NCI-H226 (cell line): Measurements from ENCODE around the gene SUOX.
A peak's percentile ranks its signal among the peaks of the same experiment; 100 is the strongest.
"Not testable (repeated sequence)": the region's sequence is repeated elsewhere in the genome, so short reads cannot be mapped to it uniquely, and the experiment has no call there.

ENCODE experiments used
- DNase-seq: peaks from one replicate; pipeline ENCODE4 v3.0.0-alpha.2; 2015

SUOX gene

GRCh38 chr12:55984861-55985260, 12.2 kb upstream of the SUOX start:
- DNase-seq = no peak

GRCh38 chr12:55985341-55985740, 11.7 kb upstream of the SUOX start:
- DNase-seq = no peak

- not testable (repeated sequence) for DNase-seq
These were observed 11.1 kb upstream of the SUOX start for GRCh38 chr12:55985976-55986375.

GRCh38 chr12:55991110-55991509, 6.0 kb upstream of the SUOX start:
- DNase-seq = no peak

- no peak for DNase-seq
These were observed 3.7 kb upstream of the SUOX start for GRCh38 chr12:55993230-55993853.

- DNase-seq = no peak
These were observed 1.7 kb upstream of the SUOX start for GRCh38 chr12:55995366-55995765.

- DNase-seq = peak; percentile 37
These were observed 818 bp upstream of the SUOX start for GRCh38 chr12:55996201-55996714.

- no peak for DNase-seq
These were observed 421 bp downstream of the SUOX start for GRCh38 chr12:55997535-55997859.

DNA sequence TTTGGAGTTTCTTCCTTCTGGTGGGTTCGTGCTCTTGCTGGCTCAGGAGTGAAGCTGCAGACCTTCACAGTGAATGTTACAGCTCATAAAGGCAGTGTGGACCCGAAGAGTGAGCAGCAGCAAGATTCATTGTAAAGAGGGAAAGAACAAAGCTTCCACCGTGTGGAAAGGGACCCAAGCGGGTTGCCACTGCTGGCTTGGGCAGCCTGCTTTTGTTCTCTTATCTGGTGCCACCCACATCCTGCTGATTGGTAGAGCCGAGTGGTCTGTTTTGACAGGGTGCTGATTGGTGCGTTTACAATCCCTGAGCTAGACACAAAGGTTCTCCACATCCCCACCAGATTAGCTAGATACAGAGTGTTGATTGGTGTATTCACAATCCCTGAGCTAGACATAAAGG, 2.4 kb downstream of the SUOX start:
- DNase-seq = not testable (repeated sequence)

GRCh38 chr12:55999999-56000540, 3.0 kb downstream of the SUOX start:
- DNase-seq = not testable (repeated sequence)

DNA sequence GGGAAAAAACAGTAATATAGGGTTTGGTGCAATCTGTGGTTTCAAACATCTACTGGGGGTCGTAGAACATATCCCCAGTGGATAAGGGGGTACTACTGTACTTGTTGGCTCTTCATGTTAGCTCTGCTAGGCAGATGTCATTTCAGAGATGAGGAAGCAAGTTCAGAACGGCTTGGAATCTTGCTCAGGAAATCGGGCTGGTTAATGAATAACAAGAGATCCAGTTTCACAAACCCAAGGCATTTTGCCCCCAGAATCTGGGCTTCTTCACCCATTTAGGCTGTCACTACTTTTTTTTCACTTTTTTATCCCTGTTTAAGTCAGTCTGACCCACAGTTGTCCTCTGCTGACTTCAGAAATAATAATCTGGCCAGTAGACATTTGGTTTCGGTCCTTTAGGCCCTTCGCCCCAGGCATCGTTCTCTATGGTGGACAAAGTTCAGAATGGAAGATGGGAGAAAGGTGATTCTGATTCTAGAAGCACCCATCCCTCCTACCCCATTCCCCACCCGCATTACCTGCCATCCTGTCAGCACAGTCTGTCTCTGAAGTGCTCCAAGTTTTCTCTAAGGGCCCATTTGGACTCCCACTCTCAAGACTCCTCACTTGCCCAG, 4.5 kb downstream of the SUOX start:
- no peak for DNase-seq

GRCh38 chr12:56003376-56003775, 6.3 kb downstream of the SUOX start:
- not testable (repeated sequence) for DNase-seq

DNA sequence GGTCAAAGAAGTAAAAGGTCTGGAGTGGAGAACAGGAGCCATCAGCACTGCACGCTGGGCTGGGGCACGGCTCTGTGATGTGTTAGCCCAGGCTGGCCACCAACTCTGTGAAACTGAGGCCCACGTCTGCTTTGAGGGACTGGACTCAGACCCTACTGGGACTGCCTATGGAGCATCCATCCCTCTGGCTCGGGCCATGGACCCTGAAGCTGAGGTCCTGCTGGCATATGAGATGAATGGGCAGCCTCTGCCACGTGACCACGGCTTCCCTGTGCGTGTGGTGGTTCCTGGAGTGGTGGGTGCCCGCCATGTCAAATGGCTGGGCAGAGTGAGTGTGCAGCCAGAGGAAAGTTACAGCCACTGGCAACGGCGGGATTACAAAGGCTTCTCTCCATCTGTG, 7.1 kb downstream of the SUOX start:
- no peak for DNase-seq

- peak; percentile 20 for DNase-seq
These were observed 10.8 kb downstream of the SUOX start for GRCh38 chr12:56007564-56008559.

GRCh38 chr12:56010111-56010570, 13.1 kb downstream of the SUOX start:
- no peak for DNase-seq

DNA sequence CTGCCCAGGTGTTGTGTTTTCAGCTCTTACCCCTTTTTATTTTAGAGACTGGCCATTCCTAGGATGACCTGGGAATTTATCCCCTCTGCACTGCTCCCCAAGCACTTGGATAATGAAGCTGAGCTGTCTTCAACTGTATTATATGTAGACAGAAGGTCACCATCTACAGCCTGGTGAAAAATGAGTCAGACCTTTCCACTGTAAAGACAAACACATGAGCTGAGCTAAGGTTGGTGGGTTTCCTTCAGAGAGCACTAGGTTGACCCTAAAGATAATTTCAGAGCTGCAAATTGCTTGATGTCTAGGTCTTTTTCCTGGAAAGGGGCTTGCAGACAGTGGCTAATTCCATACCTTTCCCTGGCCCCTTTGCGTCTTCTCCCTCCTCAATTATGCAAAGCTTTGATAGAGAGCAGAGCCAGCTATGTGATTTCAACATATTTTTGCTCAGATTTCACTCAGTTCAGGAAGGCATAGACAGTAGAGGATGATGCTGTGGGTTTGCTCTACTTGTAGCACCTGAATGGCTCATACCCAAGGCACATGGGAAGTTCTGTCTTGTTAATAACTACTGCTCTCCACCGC, 14.5 kb downstream of the SUOX start:
- no peak for DNase-seq

GRCh38 chr12:56013482-56013881, 16.4 kb downstream of the SUOX start:
- DNase-seq = no peak

GRCh38 chr12:56014205-56014604, 17.1 kb downstream of the SUOX start:
- DNase-seq = no peak

- DNase-seq = no peak
These were observed 20.1 kb downstream of the SUOX start for GRCh38 chr12:56017181-56017580.

DNA sequence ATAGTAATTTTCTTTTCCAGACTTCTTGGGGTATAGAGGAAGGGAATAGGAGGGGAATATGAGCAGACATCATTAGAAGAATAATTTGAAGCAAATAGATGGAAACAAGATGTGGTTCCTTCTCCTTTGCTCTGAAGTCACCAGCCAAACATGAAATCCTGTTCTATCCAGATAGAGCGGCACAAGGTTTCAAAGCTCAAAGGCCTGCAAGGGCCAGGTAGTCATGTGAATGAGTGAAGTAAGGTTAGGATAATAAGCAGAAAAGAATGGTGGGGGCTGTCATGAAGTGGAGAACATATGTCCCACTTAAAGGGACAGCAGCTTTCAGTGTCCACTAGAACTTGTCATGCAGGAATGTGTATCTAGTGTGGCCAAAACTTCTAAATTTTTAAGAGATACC, 21.3 kb downstream of the SUOX start:
- DNase-seq = no peak

GRCh38 chr12:56020423-56021184, 23.5 kb downstream of the SUOX start, which contains the start of gene IKZF4:
IKZF4 (plus strand) TSS chr12:56021043; CDS start chr12:56021494, 451 bp downstream.
- DNase-seq = no peak
